Muscle of leg (tissue), 11 donors: ENCODE results near the gene MICAL2. TPM values are rescaled to one million over a fixed set of nuclear protein-coding genes. Genes with fewer than 3 reads are reported as not detected.

Source experiments
- DNase-seq: peaks from one replicate; pipeline ENCODE4 v3.0.0; 2013
- H3K27ac ChIP-seq: one replicate; pipeline ENCODE4 v1.5.1; 2013; ENCODE audit warnings: mild to moderate bottlenecking, low read length, control low read depth
- H3K27me3 ChIP-seq: one replicate; pipeline ENCODE4 v1.6.1; 2013; ENCODE audit warnings: low read length; ENCODE audit not compliant: control insufficient read depth, insufficient read depth
- H3K36me3 ChIP-seq: one replicate; pipeline ENCODE4 v1.6.1; 2013; ENCODE audit warnings: low read length; ENCODE audit not compliant: control insufficient read depth, insufficient read depth
- H3K4me1 ChIP-seq: one replicate; pipeline ENCODE4 v1.6.1; 2013; ENCODE audit warnings: low read length; ENCODE audit not compliant: control insufficient read depth, insufficient read depth
- H3K4me3 ChIP-seq: one replicate; pipeline ENCODE4 v1.5.1; 2013; ENCODE audit warnings: low read length, control low read depth
- H3K9me3 ChIP-seq: replicated peaks from 2 replicates; pipeline ENCODE4 v1.6.1; 2013; ENCODE audit warnings: low read depth, low read length; ENCODE audit not compliant: control insufficient read depth
- WGBS: methylation state at CpG from one replicate; pipeline ENCODE4 v1.1.5; 2013; ENCODE audit warnings: missing lambda C conversion rate; ENCODE audit not compliant: insufficient coverage; 5-methylcytosine and 5-hydroxymethylcytosine counted together
- polyA plus RNA-seq, 8 donors: library from polyadenylated mRNA; unstranded; fragments of 120-200 nt; gene quantifications; one replicate each; pipeline versions ENCODE4 v1.2.1 to v1.2.3, GENCODE V29; 2013; ENCODE audit warnings: inconsistent platforms in 1 of 8, low replicate concordance in 1 of 8; ENCODE audit not compliant: insufficient read length in 8 of 8, insufficient read depth in 1 of 8
- total RNA-seq: library from RNA; stranded (reverse); fragments of 120-200 nt; gene quantifications from one replicate; pipeline ENCODE4 v1.2.4, GENCODE V29; 2013

The MICAL2 gene
- total and polyA plus RNA-seq, 9 donors = 12.9 to 31.7 (median 21.8) TPM

DNA sequence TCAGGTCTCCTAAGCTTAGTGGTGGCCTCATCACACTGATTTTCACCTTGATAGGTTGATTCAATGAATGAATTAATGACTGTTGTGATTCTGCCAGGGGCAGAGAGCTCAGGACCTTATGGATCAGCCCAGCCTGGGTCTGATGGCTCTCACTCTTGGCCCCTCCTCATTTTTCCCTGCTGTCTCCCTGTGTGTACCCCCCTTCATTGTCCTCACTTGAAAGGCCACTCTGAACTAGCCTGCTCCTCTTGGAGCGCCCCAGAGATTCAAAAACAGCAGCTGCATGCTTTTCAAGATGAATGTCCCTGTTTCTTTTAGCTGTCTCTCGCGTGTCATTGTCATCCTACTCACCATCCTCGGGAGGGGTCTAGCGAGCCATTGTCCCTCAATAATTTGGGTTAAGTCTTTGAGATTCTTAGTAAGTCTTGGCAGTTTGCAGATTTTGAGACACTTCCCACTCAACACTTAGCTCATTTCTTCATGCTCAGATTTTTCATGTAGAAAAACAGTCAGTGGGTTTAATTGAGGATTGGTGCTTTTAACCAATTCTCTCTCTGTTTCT lies 42.5 kb upstream of the MICAL2 start:
- H3K9me3 ChIP-seq = no peaks in the 10 kb centered on the region
- no peak overlapping the region for H3K4me3 ChIP-seq
- H3K27ac ChIP-seq = no peak overlapping the region
- DNase-seq = no peak
- no peaks in the 10 kb centered on the region for H3K36me3 ChIP-seq
- peaks cover 15% of the 10 kb centered on the region for H3K4me1 ChIP-seq
- no peaks in the 10 kb centered on the region for H3K27me3 ChIP-seq
- 63% methylated on average over 3 of the region's 5 CpGs for WGBS

DNA sequence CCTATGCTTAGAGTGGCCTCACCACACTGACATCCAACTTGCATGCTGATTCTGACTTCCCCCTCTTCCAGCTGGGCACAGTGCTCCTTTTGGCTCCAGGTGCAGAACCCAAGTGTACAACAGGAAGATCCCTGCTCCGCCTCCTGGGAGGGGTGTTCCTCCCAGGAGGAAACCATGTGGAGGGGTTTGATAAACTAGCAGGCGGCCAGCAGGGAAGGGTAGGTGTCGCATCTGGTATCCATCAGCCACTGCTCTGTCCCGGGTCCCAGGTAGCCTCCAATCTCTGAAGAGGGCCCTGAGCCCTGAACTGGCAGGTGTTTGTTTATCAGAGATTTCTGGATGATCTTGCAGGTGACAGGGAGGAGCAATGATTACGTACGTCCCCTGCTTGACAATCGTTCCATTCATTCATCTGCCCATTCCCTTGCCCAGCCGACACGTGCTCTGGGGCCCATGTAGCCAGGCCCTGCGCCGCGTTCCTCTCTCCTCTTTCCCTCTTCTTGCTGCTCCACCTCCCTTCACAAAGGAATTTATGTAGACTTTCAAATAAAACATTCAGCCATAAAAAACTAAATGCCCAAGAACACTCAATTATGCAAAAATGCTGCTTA lies 41.2 kb upstream of the MICAL2 start:
- H3K36me3 ChIP-seq = no peaks in the 10 kb centered on the region
- no peaks in the 10 kb centered on the region for H3K27me3 ChIP-seq
- no peak overlapping the region for H3K27ac ChIP-seq
- H3K4me3 ChIP-seq = no peak overlapping the region
- H3K4me1 ChIP-seq = peaks cover 15% of the 10 kb centered on the region
- DNase-seq = no peak
- H3K9me3 ChIP-seq = no peaks in the 10 kb centered on the region
- WGBS = 63% methylated on average over 6 of the region's 12 CpGs

DNA sequence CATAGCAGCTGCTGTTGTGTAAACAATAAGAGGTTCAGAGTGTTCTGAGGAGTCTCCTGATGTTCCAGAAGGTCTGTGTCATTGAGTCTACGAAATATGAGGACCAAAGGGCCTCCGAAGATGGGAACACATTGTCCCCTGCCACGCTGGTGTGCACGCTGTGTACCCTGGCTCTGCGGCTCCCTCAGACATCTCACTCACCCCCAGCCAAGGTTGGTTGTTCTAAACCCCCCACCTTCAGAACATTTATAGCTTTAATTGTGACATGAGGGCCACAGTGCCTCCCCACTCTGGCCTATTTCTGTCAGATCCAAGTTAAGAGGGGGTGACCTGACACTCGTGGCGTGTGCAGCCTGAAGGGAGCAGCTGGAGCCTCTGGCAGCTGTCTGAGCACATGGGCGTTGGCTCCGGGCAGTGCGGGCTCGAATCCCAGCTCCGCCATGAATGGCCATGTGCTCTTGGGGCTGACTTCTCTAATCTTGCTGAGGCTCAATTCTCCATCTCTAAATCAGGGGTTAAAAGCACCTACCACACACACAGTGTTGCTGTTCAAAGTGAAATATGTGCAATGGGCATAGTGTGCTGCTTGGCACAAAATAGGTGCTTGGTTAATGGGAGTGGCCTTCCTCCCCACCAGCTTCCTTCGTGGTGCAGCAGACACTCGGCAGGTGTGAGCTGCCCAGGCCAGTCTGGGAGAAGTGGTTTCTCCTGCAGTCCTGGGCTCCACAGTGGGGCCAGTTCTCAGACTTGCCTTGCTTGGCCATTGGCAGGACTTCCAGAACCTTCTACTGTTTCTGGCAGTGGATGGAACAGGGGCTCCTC lies 39.7 kb upstream of the MICAL2 start:
- Histone ChIP-seq H3K4me1 (peaks cover 15% of the 10 kb centered on the region), H3K27ac (no peak overlapping the region), H3K27me3 (no peaks in the 10 kb centered on the region), H3K36me3 (no peaks in the 10 kb centered on the region), H3K9me3 (no peaks in the 10 kb centered on the region), H3K4me3 (no peak overlapping the region)
- no peak for DNase-seq
- WGBS = 83% methylated on average over 9 of the region's 14 CpGs

DNA sequence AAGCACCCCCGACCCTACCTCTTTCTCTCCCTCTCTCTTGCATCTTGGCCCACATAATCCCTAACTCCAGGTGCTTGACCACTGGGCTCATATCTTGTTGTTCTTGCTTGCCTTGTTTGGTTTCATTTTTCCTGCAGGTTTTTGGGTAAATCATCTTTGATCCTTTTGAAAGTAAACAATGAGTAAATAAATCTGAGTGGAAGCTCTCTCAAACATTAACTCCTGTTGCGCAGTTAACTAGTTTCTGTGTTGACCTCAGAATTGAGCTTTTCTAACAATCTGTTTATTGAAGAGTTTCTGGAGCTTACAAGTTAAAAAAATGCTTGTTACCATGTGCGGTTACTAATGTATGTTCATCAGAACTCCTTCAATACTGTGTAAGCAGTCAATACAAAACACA lies 38.8 kb upstream of the MICAL2 start:
- WGBS = no CpG with 5 or more reads among the region's 3 CpGs
- no peak overlapping the region for H3K4me3 ChIP-seq
- no peak for DNase-seq
- no peaks in the 10 kb centered on the region for H3K9me3 ChIP-seq
- peaks cover 14% of the 10 kb centered on the region for H3K4me1 ChIP-seq
- H3K27me3 ChIP-seq = no peaks in the 10 kb centered on the region
- H3K36me3 ChIP-seq = no peaks in the 10 kb centered on the region
- H3K27ac ChIP-seq = no peak overlapping the region

DNA sequence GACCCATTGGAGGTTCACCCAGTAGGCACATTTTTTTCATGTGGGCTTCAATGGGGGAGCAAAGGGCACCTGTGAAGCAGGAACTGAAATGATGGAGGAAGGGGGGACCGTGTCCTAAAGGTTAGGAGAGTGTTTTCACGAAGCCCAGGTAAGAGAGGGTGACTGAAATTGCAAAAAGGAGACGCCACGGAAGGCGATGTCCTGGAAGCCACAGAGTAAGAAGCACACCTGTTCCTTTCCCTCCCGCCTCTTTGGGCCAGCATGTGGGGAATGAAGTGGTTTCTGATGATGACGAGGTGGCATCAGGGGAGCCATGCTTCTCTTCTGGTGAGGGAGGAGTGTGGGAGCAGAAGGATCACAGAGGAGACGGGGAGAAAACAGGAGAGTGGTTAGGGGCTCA lies 37.0 kb upstream of the MICAL2 start:
- peaks cover 6% of the 10 kb centered on the region for H3K4me1 ChIP-seq
- no peaks in the 10 kb centered on the region for H3K36me3 ChIP-seq
- 87% methylated on average over 7 of the region's 8 CpGs for WGBS
- DNase-seq = no peak
- H3K27ac ChIP-seq = no peak overlapping the region
- no peaks in the 10 kb centered on the region for H3K9me3 ChIP-seq
- H3K27me3 ChIP-seq = no peaks in the 10 kb centered on the region
- H3K4me3 ChIP-seq = no peak overlapping the region

DNA sequence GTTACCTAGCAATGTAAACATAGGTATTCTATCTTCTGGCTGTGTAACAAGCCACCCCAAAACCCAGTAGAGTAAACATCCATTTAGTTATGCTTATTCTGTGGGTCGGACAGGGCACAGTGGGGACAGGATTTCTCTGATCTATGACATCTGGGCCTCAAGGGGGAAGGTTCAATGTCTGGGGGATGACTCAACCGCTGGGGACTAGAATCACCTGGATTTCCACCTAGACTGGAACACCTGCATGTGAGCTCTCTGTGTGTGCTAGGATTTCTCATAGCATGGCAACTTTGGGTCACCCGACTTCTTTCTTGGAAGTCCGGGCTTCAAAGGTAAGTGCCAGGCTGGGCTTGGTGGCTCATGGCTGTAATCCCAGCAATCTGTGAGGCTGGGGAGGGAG lies 36.5 kb upstream of the MICAL2 start:
- Histone ChIP-seq H3K9me3 (no peaks in the 10 kb centered on the region), H3K4me3 (no peak overlapping the region), H3K27ac (no peak overlapping the region), H3K36me3 (no peaks in the 10 kb centered on the region), H3K27me3 (no peaks in the 10 kb centered on the region), H3K4me1 (peaks cover 6% of the 10 kb centered on the region)
- 87% methylated on average over 4 of the region's 4 CpGs for WGBS
- no peak for DNase-seq

DNA sequence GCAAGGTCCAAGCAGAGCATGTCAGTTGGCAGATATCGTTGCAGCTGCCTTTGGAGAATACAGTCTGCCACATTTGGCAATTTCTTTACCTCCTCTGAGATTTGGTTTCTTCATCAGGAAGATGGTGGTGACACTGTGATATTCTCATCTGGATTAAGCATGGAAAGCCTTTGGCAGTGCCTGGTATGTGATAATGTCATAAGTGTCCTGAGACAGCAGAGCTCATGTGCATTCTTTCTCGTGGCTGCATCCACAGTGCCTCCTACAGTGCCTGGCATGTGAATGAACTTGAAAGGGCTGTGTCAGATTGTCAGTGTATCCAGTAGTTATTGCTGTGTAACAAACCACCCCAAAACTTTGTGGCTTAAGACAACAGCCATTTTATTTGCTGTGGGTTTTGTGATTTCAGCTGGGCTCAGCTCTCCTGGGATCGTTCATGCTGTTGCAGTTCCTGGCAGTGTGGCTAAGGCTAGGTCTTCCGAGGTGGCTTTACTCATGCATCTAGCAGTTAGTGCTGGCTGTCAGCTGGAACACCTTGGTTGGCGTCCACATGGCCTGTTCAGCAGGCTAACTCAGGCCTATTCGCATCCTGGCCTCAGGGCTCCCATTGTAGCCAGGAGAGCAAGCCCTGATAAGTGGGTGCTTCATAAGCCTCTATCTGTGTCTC lies 35.7 kb upstream of the MICAL2 start:
- Histone ChIP-seq H3K27me3 (no peaks in the 10 kb centered on the region), H3K4me3 (no peak overlapping the region), H3K36me3 (no peaks in the 10 kb centered on the region), H3K9me3 (no peaks in the 10 kb centered on the region), H3K4me1 (peaks cover 6% of the 10 kb centered on the region), H3K27ac (no peak overlapping the region)
- WGBS = 87% methylated on average over 6 of the region's 6 CpGs
- DNase-seq = no peak

DNA sequence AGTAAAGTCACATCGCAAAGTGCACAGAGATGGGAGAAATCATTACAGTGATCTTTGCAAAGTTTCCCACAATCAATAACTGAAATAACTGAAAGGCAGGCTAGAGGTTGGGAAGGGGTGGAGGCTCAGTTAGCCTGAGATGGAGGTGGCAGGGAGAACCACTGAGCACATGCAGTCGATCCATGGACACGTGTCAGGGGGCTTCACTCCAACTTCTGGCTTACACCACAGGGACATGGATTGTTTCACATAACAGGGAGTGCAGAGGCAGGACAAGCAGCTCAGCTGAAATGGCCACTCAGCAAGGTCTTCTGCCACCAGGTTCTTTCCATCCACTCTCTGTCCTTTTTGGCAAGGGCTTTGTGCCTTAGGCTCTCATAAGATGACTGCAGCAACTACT lies 35.1 kb upstream of the MICAL2 start:
- Histone ChIP-seq H3K27me3 (no peaks in the 10 kb centered on the region), H3K36me3 (no peaks in the 10 kb centered on the region), H3K4me3 (no peak overlapping the region), H3K4me1 (peaks cover 6% of the 10 kb centered on the region), H3K9me3 (no peaks in the 10 kb centered on the region), H3K27ac (no peak overlapping the region)
- no peak for DNase-seq
- 80% methylated on average over 2 of the region's 3 CpGs for WGBS

DNA sequence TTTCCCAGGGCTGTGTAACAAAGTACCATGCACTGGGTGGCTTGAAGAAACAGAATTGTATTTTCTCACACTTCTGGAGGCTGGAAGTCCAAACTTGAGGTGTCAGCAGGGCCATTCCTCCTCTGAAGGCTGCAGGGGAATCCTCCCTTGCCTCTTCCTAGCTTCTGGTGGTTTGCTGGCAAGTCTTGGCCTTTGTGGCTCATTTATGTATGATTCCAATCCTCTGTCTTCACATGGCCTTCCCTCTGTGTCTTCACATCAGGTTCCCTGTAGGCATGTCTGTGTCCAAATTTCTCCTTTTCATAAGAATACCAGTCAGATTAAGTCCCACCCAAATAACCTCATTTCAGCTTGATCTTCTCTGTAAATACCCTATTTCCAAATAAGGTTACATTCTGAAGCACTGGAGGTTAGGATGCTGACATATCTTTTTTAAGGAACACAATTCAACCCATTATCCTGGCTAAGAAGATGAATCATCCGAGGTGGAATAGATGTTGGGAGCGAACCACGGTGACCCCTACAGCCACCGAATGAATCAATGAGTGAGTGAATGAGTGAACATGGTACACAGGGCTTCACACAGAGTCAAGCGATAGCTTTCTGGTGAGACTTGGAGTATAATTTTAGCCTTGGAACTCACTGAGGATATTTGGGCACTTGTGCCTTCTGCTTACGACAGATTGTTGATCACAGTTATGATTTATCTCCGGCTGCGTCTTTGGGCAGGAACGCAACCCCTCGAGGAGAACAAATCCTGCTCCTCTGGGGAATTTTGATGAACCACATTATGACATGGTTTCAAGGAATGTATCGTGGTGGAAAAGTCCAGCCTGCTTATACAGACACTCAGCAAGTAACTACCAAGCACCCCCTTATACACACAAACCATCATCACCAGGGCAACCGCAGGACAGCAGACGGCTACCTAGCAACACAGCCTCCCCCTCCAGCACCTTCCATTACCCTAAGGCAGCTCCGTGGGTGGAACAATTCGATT lies 34.3 kb upstream of the MICAL2 start:
- 88% methylated on average over 5 of the region's 15 CpGs for WGBS
- no peak overlapping the region for H3K27ac ChIP-seq
- no peaks in the 10 kb centered on the region for H3K4me1 ChIP-seq
- H3K36me3 ChIP-seq = no peaks in the 10 kb centered on the region
- no peaks in the 10 kb centered on the region for H3K27me3 ChIP-seq
- H3K9me3 ChIP-seq = no peaks in the 10 kb centered on the region
- H3K4me3 ChIP-seq = no peak overlapping the region
- DNase-seq = no peak
